Activated CD4-positive, alpha-beta T cell treated with anti-CD3 and anti-CD28 coated beads, Interleukin-2, amount 50 U/mL, for 48 hours (primary cell): ENCODE measurements around the gene ALKBH6.

Experiments used
- DNase-seq, 2 experiments: peaks; one replicate each; pipeline ENCODE4 v3.0.0-alpha.2; 2020

ALKBH6 gene

DNA sequence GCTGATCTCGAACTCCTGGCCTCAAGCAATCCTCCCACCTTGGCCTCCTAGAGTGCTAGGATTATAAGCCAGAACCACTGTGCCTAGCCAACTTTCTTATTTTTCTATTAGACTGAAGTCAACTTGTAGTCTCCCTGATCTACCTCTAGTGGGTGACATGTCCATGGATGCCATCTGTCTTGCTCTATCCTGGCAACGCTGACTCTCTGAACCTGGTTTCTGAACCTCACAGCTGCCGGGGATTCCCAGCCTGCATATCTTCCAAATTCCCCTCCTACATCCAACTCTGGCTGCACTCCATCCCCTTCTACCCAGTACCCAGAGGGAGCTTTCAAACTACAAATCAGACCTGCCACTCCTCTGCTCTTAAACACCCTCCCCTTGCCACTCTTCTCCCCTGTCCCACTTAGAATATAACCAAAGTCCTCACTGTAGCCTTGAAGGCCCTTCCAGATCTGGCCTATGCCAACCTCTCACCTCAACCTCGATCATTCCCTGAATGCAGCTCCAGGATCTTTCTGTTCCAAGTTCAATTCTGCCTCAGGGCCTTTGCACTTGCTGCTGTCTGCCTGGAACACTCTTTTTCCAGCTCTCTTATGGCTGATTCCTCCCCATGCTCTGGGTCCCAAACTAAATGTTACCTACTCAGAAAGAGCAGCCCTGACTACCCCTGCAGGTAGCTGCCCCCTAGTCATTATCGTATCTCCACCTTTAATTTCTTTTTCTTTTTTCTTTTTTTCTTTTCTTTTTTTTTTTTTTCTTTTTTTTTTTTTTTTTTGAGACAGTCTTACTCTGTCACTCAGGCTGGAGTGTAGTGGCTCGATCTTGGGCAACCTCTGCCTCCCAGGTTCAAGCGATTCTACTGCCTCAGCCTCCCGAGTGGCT, 16.5 kb upstream of the ALKBH6 start:
- no peak for DNase-seq

DNA sequence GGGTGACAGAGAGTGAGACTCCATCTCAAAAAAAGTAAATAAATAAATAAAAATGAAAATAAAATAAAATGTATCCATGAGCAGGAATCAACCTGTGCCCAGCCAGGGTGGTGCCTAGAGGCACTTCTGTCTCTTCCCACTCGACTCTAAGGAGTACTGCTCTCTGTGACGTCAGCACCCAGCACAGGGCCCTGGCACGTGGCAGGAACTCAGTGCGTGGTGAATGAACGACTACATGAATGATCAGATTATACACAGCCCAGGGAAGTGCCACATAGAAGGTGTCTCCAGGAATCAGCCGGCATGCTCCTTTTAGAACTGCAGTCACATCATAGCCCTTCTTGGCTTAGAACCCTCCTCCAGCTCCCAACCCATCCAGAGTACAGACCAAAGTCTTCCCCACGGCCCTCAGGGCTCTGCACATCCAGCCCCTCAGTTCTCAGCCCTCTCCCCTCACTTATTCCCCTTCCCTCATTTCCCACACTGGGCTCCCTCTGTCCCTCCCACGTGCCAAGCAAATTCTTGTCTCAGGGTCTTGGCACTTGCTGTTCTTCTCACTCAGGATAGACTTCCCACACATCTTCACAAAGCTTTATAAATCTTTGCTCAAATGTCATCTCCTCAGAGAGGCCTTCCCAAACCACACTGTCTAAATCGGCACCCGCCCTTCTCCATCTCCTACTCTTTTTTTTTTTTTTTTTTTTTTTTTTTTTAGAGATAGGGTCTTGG, 14.5 kb upstream of the ALKBH6 start:
- DNase-seq, result no peak

DNA sequence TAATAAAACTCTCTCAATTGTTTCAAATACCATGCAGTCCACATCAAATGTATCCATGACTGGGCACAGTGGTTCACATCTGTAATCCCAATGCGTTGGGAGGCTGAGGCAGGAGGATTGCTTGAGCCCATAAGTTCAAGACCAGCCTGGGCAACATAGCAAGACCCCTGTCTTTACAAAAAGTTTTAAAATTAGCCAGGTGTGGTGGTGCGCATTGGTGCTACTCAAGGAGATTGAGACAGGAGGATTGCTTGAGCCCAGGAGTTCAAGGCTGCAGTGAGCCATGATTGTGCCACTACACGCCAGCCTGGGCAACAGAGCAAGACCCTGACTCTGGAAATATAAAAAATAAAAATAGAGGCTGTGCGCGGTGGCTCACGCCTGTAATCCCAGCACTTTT, 13.7 kb upstream of the ALKBH6 start:
- DNase-seq, result no peak

DNA sequence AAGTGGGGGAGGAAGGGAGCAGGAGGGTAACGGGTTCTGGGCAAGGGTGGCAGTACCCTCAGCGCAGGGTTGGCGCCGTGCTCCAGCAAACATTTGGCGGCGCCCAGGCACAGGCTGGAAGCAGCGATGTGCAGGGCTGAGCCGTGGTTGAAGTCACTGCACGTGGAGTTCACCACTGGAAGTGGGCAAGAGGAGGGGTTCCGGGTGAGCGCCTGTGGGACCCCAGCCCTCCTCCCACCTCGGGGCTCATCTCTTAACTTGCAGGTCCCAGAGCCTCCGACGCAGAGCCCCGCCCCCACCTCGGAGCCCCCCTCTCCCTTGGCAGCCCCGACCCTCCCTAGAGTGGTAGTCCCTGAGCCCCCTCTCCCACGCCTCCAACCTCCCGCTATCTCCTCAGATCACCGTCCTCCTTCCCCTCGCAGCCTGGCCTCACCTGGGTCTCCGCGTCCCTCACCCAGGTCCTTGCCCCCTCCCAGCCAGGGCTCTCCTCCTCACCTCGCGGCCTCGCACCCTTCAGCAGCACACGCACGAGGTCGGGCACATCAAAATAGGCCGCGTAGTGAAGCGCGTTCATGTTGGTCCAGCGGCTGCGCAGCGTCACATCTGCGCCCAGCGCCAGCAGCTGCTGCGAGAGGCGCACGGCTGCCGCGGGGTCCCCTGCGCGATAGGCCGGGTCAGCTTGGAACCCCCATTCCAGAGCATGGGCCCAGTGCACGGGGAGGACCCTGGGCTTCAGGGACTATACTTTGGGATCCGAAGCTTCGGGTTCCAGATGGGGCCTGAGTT, 12.3 kb upstream of the ALKBH6 start:
- DNase-seq, result no peak

GRCh38 chr19:36025541-36025940, 11.5 kb upstream of the ALKBH6 start:
- no peak for DNase-seq

DNA sequence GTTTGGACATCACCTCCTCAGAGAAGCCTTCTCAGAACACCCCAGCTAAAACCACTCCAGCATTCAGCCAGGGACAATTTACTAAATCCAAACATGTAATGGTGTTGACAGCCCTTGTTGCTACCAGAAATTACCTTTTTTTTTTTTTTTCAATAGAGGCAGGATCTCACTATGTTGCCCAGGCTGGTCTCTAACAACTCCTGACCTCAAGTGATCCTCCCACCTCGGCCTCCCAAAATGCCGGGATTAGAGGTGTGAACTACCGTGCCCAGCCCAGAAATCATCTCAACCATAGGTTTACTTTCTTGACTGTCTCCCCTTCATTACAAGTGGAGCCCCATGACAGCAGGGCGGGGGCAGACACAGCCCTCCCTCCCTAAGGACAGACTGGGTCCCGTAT, 9.4 kb upstream of the ALKBH6 start:
- DNase-seq, result no peak

DNA sequence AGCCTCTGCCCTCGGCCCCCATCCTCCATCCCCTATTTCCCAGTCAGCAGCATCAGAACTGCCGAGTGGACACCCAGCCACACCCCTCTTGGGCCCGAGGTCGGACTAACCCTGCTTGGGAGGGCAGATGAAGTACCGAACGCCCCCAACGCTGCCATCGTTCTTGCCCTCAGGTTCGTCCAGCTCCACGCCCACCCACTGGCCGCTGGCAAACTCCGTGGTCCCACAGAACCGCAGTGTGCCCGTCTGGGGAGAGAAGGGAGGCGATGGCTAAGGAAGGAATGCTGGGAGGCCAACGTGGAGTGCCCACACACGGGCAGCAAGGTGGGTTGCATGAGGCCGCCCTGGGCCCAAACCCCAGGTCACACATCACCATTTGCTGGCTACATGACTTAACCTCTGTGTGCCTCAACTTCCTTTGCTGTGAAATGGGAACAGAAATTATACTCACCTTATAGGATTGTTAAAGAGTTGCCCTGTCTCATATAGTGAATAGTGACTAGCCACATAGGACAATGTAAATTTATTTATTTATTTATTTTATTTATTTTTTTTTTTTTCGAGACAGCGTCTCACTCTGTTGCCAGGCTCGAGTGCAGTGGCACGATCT, 5.2 kb upstream of the ALKBH6 start:
- no peak for DNase-seq

DNA sequence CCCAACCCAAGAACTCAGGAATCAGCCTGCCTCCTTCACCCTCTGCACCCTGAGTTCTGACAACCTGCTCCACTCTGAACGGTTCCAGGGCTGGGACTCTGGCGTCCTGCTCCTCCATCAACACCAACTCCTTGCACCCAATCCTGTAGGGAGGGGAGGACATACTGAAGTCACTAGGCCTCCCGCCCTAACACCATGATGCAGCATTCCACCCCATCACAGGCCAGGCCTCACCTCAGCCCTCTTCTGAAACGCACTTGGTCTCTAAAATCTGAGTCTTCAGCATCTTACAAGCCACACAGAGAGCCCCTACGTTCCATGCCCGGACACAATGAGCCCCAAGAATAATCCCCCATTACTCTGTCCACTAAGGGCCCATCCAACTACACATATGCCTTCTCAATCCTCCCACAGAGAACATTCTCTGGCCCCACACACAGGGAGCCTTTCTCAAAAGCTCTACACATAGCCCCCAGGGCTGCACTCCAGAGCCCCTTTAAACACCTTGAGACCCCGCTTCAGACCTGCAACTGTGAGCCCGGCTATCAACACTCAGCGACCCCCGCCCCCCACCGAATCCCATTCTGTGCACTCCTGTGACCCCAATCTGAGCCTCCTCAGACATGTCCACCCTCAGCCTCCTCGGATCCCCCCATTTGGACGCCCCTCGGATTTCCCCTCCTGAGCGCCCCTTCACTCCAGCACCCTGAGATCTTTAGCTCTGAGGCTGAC, 567 bp downstream of the ALKBH6 start:
- DNase-seq, result no peak

- DNase-seq, result no peak
Measured at GRCh38 chr19:36010402-36010801, 3.6 kb downstream of the ALKBH6 start.

GRCh38 chr19:36009633-36010379, 4.2 kb downstream of the ALKBH6 start:
- DNase-seq, result no peak

GRCh38 chr19:36009220-36009619, 4.8 kb downstream of the ALKBH6 start:
- DNase-seq, result peak; percentile 58 to 67

DNA sequence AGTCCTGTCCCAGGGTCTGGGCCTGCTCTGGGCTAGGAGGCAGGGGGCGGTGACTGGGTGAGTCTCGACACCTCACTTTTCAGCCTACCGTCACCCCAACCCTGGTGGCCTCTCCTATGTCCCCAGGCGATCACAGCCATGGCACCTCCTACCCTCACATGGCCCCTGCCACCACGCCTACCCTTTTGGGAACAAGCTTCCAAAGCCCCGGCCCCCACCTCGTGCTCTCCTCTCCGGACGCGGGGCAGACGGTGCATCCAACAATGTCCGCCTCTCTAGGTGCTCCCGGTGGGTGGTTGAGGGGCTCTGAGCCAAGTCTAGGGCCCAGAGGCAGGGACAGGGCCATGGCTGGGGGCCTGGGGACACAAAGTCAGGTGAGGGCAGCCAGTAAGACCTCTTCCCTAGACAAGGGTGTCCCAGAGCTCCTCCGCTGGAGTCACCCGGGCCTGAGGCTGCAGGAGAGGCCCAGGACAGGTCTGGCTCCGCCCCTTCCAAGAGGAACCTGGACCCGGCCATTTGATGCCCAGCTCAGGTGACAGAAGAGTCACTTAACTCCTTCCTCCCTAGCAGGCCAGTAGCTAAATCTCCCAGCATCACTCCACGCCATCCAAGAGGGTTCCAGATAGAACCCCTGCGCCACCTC, 5.6 kb downstream of the ALKBH6 start, which contains the start of gene SYNE4:
Gene SYNE4 (minus strand): TSS at position 478 of the 643 bp plus-strand sequence. CDS start 132 bp downstream, at position 346.
- no peak for DNase-seq

DNA sequence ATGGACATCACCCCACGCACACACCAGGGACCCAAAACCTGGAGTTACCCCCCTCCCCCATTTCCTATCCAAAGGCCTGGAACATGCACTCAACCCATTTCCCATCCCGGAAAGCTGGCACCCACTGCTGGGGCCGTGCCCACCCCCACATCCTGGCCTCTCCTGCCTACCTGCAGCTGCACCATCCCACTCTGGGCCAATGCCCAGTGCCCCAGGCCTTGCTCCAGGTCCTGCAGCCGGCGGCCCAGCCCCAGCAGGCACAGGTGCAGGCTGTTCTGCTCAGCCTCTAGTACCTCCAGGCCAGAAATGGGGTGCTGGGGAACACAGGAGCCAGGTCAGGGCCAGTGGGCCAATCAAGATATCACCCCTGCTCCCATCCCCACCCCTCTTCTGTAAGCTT, 7.1 kb downstream of the ALKBH6 start:
- no peak for DNase-seq

DNA sequence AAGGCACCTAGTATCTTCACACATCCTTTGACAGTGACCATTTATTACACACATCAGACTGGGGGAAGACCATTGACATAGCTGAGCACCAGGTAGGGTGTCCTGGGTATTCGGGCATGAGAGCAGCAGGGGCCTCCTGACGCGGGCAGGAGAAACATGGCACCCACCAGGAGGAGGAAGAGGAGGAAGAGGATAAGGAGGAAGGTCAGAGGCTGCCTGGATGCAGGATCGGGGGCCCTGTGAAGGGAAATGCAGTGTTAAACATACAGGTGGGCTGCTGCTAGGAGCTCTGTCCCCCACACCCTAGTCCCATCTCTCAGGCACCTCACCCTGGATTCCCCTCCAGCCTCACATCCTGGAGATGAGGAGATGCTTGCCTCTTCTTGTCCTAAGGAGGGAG, 10.7 kb downstream of the ALKBH6 start:
- no peak for DNase-seq

- no peak for DNase-seq
Measured at GRCh38 chr19:36001605-36002004, 12.4 kb downstream of the ALKBH6 start.

DNA sequence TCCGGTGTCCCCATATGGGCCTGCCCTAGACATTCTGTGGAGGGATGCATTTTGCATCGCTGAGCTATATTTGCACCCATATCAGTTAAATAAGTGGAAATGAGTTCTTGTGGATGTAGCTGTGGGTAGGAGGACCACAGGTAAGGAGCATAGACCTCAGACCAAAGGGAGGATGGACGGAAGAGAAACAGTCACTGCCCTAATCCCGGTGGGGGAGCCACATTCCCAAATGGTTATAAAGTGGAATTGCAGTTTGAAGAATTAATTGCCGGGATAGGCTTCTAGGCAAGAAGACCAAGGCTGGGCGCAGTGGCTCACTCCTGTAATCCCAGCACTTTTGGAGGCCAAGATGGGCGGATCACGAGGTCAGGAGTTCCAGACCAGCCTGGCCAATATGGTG, 17.2 kb downstream of the ALKBH6 start:
- no peak for DNase-seq

GRCh38 chr19:35995048-35995993, 18.7 kb downstream of the ALKBH6 start, which contains the start of gene SDHAF1:
SDHAF1 (plus strand) TSS chr19:35995188; CDS start chr19:35995275, 87 bp downstream.
- DNase-seq, result peak; percentile 97 to 98

- DNase-seq, result no peak
Measured at GRCh38 chr19:35993923-35994598, 20.0 kb downstream of the ALKBH6 start.
